Hematopoietic multipotent progenitor cell treated with erythropoietin and hydrocortisone succinate and interleukin-3 and kit ligand, for 6 days (in vitro differentiated cells): Measurements from ENCODE around the gene TOLLIP.
A peak's percentile ranks its signal among the peaks of the same experiment; 100 is the strongest.

Experiments used
- DNase-seq: peaks from one replicate; pipeline ENCODE4 v3.0.0-alpha.2; 2015

The TOLLIP gene

DNA sequence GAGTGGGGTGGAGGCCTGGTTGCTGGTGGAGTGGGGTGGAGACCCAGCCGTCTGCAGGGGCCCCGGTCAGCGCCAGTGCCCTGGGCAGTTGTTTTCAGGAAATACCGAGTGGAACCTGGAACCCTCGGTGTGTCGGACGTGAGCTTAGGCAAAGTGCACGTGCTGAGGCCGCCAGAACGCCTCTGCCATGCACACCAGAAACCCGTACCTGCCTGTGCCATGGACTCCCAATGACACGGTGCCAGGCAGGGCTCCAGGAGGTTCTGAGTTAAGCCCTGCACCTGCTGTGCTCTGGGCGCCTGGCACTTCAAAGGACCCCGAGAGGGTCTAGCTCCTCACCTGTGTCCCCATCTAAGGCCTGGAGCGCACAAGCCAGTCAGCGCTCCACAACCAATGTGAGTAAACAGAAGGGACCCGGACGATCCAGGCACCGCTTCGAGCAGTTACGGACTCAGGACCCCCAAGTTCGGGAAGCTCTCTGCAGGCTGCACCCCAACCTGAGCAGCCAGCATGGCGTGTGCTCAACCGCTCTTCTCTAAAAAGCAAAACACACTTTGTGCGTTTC lies 12.3 kb downstream of the TOLLIP start:
- no peak for DNase-seq

GRCh38 chr11:1296287-1296686 lies 13.1 kb downstream of the TOLLIP start:
- DNase-seq: no peak

DNA sequence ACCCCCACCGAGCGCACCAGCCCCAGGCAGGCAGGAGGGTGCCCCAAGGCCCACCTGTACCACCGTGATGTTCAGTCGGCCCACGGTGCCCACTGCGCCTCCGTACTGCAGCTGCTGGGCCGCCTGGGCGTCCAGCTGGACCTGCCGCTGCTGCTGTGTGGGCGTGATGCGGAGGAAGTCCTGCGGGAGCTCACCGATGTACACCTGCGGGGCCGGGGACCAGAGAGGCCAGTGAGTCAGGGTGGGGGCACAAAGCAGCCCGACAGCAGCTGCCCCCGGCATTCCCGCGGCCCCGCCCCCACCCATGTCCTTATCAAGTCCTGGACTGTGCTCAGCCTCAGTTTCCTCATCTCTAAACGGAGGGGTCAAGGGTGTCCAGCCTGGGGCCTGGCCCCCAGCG lies 13.8 kb downstream of the TOLLIP start:
- no peak for DNase-seq

DNA sequence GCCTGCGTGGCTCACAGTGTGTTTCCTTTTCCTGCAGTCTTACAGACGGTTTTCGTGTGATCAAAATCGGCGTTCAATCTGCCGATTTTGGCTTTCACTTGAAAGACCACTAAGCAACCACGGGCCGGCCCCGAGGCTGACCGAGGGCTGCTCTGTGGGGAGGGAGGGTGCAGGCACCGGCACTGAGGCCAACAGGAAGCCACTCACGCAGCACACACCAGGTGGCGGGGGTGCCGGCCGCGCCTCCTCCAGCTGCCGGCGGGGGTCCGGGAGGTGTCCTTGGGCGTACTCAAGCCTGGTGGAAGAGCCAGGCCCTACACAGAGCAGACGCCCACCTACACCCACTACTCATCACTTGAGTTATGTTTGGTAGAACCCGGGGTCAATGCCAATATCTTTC lies 14.3 kb downstream of the TOLLIP start:
- DNase-seq: no peak

DNA sequence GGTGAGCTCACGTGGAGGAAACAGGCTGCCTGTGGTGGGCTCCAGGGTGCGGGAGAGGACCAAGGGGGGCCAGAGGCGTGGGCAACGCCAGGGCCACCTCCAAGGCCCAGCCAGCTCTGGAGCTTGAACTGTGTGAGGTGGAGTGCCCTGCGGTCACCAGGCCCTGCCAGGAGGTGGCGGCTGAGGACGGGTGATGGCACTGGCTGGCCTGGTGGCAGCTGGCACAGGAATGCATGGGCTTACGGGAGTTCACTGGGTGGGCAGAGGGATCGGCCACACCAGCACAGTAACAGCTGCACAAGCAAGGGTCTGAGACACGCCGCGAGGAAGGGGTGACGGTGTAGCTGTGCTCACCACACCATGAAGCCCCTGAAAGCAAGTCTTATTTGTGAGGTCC lies 15.8 kb downstream of the TOLLIP start:
- DNase-seq: peak; percentile 58

DNA sequence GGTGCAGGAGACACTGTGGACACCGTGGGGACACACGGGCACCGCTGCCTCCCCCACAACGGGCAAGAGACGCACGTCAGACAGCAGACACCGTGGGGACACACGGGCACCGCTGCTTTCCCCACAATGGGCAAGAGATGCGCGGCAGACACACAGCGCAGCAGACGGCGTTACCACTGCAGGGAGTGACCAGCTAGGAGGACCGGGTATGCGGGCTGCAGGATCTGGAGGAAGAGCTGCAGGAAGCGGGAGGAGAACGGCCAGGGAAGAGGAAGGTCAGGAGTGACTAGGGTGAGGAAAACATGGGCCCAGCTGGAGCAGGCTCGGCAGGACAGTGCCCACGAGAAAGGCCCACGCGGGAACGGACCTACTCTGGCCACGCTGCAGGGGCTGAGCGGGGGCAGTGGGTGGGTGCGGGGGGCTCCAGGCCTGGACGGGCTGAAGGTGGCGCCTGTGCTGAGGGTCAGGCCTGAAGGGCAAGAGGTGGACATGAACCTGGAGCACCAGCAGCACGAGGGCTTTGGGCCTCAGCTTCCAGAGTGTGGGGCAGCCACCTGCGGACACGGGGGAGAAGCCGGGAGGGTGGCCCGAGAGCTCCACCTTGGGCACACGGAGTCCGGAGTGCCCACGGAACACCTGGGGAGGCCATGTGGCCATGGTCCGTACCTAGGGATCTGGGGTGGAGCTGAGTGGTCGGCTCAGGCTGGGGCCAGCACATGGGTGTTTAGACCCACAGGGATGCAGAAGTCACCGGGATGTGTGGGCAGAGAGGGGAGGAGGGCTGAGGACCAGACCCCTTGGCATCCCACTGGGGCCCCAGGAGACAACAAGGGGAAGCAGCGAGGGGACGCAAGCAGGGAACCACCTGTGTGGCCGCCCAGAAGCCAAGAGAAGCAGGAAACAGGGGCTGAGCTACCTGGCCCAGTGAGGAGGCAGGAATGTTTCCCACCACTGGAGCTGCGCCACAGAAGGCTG lies 16.5 kb downstream of the TOLLIP start:
- no peak for DNase-seq

DNA sequence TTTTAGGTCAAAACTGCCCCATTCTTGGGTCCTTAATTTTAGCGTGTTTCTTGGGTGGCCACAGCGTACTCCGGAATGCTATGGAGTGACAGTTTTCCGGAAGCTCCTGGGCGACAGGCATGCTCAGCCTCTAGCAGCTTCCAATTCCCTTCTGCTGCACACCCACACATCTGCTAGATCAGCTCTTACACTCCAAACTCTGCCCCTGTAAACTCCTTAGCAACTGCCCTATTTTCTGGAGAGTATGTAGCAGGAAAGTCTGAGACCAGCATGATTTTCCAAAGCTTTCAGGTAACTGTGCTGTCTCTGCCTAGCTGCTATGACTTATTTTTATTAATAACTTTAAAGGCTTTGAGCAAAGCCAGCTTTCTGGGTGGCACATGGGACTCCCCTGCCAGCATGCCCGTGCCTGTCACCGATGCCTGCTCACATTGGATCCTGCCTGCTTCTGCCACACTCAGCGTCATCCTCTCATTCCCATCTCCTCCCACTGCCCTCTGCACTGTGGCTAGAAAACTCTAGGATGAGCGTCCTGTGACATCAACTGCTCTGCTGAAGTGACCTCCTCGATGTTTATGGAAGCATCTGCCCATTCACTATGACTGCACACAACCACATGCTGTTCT lies 17.3 kb downstream of the TOLLIP start:
- no peak for DNase-seq

- DNase-seq: no peak
These were observed 18.0 kb downstream of the TOLLIP start for GRCh38 chr11:1291295-1292017.

DNA sequence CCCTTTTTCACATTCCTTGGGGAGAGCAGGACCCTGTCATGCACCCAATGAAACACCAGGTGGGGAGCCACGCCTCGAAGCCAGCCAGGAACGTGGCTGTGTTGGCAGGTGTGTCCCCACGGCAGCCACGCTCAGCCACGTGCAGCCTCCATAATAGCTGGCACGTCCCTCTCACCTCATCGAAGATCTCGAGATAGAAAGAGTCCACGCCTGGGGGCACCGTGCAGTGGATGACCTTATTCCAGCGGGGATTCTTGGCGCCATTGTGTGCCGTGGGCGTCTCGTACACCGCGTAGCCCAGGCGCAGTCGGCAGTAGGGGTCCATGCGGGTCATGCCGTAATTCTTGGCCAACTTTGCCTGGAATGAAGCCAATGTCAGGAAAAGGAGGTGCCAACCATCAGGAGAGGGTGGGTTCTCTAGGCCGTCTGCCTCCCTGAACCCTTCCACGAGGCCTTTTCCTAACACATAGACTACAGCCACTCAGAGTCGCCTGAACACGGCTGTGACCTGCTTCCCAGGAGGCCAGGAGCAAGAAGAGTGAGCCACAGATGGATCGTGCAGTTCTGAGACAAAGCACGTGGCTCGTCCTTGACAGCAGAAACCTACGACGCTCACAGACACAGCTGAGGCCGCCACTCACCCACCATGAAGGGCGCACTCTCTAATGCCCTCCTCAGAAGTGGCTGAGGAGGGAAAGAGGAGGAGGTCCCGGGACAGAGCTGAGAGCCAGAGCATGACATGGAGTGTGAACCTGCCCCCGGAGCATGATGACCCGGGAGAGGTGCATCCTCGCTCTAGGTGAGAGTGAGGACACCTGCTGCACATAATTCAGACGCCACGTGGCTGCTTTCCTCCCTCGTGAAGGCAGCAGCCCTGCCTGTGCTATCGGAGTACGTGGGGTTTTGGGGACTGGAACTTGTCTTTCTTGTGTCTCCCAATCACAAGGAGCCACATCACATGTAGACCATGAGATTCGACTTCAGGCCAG lies 19.1 kb downstream of the TOLLIP start:
- DNase-seq: no peak

GRCh38 chr11:1289211-1289935 lies 20.1 kb downstream of the TOLLIP start:
- no peak for DNase-seq

GRCh38 chr11:1288426-1289151 lies 20.8 kb downstream of the TOLLIP start:
- no peak for DNase-seq

DNA sequence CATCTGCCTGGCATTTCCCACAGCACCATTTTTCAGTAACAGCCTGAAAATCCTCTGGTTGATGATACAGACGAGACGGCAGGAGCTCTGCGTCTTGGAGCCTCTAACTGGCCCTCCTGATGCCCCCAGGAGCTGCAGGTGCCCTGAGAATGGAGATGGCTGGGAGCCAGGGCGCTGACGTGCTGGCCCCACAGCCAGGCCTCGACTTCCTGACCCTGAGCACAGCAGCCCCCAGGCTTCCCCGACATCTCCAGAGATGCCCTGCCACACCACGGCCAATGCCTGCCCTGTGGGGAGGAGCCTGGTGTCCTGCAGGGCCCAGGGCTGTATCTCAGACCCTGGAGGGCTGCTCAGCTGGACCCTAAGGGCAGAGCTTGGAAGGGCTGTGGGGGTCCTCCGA lies 21.5 kb downstream of the TOLLIP start:
- no peak for DNase-seq

DNA sequence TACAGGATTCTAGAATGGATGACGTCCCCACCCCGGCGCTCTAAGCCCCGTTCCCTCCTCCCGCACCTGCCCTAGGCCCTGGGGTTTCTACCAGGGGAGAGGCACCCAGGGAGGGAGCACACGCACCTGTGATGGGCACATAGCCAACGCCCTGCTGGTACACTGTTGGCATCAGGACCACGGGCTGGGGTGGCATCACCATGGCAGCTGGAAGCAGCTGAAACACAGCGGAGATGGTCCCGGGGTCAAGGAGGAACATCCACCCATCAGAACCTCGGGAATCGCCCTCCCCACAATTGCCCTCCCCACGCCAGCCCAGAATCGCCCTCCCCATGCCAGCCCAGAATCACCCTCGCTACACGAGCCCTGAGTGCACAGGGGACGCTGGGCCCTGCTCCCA lies 23.6 kb downstream of the TOLLIP start:
- DNase-seq: no peak

DNA sequence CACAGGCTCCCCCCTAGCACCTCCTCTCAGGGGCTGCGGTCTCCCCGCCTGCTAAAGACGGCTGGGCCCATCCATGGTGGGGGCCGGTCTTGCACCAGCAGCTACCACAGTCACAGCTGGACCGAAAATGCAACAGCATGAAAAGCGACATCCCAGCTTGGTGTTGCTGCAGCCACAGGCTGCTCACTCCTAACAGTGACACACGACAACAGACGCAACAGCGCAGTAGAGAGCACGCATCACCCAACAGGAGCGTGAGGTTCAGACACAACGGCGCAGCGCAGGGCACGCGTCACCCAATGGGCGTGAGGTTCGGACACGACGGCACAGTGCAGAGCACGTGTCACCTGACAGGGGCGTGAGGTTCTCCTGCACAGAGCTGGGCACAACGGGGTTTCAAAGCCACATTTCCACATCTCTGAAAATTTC lies 24.1 kb downstream of the TOLLIP start:
- DNase-seq: no peak

- DNase-seq: no peak
These were observed 25.5 kb downstream of the TOLLIP start for GRCh38 chr11:1283906-1284305.

GRCh38 chr11:1283091-1283511 lies 26.3 kb downstream of the TOLLIP start:
- DNase-seq: no peak

DNA sequence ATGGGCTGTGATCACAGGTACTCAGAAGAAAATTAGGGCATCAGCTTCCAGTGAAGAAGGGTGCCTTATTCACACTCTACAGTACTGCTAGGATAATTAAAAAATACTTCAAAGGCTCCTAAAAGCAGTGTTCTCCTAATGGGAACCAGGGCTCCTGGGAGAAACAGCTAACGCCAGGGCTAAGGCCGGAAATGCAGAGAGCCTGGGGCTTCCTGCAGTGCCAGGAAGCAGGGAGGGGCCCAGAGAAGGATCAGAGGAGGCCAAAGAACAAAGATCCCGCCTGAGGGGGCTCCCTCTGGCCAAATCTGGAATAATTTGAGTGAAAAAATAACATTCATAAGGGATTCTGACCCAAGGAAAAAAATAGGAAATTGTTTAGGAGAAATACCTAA lies 27.5 kb downstream of the TOLLIP start:
- DNase-seq: no peak

GRCh38 chr11:1281326-1281973 lies 28.0 kb downstream of the TOLLIP start:
- DNase-seq: no peak

DNA sequence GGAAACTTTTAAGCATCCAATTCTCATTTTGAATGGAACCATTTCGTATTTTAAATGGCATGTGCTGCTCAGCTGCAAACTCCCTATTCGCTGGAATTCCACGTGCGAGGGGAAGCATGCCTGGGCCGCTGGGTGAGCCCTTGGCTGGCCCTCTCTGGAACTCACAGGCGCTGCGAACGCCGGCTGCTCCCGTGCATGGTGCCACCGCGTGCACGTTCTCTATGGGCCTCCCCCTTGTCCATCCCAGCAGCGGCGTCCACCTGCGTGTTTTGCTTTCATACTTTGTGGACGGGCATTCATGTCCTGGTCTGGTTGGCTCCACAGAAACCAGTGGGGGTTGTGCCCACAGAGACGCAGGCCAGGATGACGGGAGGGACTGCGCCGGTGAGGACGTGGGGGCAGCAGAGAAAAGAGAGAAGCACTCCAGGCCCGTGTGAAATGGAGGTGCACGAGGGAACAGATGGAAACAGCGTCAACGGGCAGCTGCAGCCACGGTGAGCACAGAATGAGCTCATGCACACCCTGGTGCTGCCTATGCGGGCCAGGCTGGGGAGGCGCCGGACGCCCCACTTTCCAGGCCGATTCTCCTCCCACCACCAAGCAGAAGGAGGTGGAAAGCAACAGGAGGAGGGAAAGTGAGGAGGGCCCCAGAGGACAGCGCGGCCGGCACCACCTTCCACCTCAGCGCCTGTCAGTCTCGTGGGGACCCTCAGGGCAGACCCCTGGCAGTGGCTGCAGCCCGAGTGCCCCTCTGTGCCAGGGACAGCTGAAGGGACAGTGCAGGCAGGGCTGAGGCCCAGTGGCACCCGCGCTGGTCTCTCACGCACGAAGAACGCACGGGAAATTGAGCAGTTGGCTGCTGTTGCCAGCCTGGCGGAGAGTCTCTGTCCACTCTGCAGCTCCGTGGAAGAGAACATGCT lies 29.1 kb downstream of the TOLLIP start:
- DNase-seq: no peak
